ENCODE results near the gene GALNT18.

DNA sequence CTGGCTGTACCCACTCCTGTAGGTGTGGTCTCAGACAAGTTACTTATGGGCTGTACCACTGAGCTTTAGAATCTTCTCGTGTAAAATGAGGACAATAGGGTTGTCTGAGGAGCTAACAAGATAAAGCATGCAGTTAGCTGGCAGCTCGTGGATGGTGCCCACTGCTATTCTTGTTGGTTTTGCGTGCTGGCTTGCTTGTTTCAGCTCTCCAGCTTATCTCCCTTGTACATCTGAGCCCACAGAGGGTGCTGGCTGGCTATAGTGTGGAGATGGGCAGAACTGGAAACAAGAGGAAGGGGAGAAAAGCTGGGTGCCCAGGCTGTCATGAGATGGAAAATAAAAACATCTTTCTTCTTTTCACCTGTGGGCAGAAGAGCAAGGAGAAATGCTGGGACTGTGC lies 46.5 kb upstream of the GALNT18 start:
- TF ChIP-seq, protein P1, sequence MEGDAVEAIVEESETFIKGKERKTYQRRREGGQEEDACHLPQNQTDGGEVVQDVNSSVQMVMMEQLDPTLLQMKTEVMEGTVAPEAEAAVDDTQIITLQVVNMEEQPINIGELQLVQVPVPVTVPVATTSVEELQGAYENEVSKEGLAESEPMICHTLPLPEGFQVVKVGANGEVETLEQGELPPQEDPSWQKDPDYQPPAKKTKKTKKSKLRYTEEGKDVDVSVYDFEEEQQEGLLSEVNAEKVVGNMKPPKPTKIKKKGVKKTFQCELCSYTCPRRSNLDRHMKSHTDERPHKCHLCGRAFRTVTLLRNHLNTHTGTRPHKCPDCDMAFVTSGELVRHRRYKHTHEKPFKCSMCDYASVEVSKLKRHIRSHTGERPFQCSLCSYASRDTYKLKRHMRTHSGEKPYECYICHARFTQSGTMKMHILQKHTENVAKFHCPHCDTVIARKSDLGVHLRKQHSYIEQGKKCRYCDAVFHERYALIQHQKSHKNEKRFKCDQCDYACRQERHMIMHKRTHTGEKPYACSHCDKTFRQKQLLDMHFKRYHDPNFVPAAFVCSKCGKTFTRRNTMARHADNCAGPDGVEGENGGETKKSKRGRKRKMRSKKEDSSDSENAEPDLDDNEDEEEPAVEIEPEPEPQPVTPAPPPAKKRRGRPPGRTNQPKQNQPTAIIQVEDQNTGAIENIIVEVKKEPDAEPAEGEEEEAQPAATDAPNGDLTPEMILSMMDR (conservative IDR thresholded peaks at IDR 0.05): no peak
- no peak for TF ChIP-seq EZH2 (IDR thresholded peaks at IDR 0.05; ENCODE audit: low read depth)
